ENCODE results near the gene RERE.

- TF ChIP-seq CTCF (conservative IDR thresholded peaks at IDR 0.05) (no peak), ZFX (IDR thresholded peaks at IDR 0.05) (no peak)
These were observed 353.1 kb downstream of the RERE start for GRCh38 chr1:8464377-8464776.

Data from C4-2B (cell line).